Raji (cell line): Measurements from ENCODE around the gene PAPLN.

Experiments used
- POLR2A ChIP-seq: IDR thresholded peaks from 2 replicates; pipeline ENCODE4 v1.6.1; 2011; ENCODE audit warnings: low read depth, low read length, control low read depth; ENCODE audit not compliant: insufficient read depth

Gene PAPLN

GRCh38 chr14:73261520-73262426 is 24.5 kb downstream of the PAPLN start:
- no peak for TF ChIP-seq POLR2A

GRCh38 chr14:73262427-73263183 is 25.3 kb downstream of the PAPLN start:
- TF ChIP-seq POLR2A = no peak

GRCh38 chr14:73263606-73264005 is 26.3 kb downstream of the PAPLN start:
- TF ChIP-seq POLR2A = no peak

- no peak for TF ChIP-seq POLR2A
Observed at GRCh38 chr14:73264080-73264884, 27.0 kb downstream of the PAPLN start.

GRCh38 chr14:73264885-73265720 is 27.8 kb downstream of the PAPLN start:
- TF ChIP-seq POLR2A = no peak

GRCh38 chr14:73265721-73266046 is 28.4 kb downstream of the PAPLN start:
- no peak for TF ChIP-seq POLR2A

GRCh38 chr14:73266317-73266716 is 29.0 kb downstream of the PAPLN start:
- TF ChIP-seq POLR2A = no peak

GRCh38 chr14:73267474-73267873 is 30.2 kb downstream of the PAPLN start:
- TF ChIP-seq POLR2A = no peak

GRCh38 chr14:73269729-73270531 is 32.6 kb downstream of the PAPLN start:
- no peak for TF ChIP-seq POLR2A

- no peak for TF ChIP-seq POLR2A
Observed at GRCh38 chr14:73272393-73272792, 35.1 kb downstream of the PAPLN start.

GRCh38 chr14:73273799-73274198 is 36.5 kb downstream of the PAPLN start:
- no peak for TF ChIP-seq POLR2A

- no peak for TF ChIP-seq POLR2A
Observed at GRCh38 chr14:73276836-73277235, 39.5 kb downstream of the PAPLN start.

GRCh38 chr14:73277376-73277775 is 40.1 kb downstream of the PAPLN start:
- no peak for TF ChIP-seq POLR2A

GRCh38 chr14:73280903-73281302 is 43.6 kb downstream of the PAPLN start:
- TF ChIP-seq POLR2A = no peak
